Adrenal gland (tissue), 12 donors: ENCODE results near the gene THSD7B. TPM values are rescaled to one million over a fixed set of nuclear protein-coding genes. Genes with fewer than 3 reads are reported as not detected.
"Not testable (repeated sequence)": the region's sequence is repeated elsewhere in the genome, so short reads cannot be mapped to it uniquely, and the experiment has no call there.

ENCODE experiments used
- DNase-seq, 7 donors: peaks; one replicate each; pipeline ENCODE4 v3.0.0-alpha.2; 2019 to 2020
- H3K27ac ChIP-seq, 5 donors: fragments of 200-600 bp; sonication (generic) in 4 of 5; 1 replicate in 3 of 5; 2 replicates in 2 of 5; pipeline versions ENCODE4 v1.5.1 to v1.8.0; 2016 to 2020; ENCODE audit warnings: mild to moderate bottlenecking in 1 of 5
- H3K27me3 ChIP-seq: fragments of 200-600 bp; 2 replicates; pipeline ENCODE4 v1.8.0; 2021
- H3K36me3 ChIP-seq, 2 donors: fragments of 200-600 bp; replicated peaks in 1 of 2; 1 replicate in 1 of 2; 2 replicates in 1 of 2; pipeline versions ENCODE4 v1.5.1 to v1.8.0; 2018 to 2022
- H3K4me1 ChIP-seq, 2 donors: fragments of 200-600 bp; replicated peaks in 1 of 2; 1 replicate in 1 of 2; 2 replicates in 1 of 2; pipeline versions ENCODE4 v1.5.1 to v1.8.0; 2018 to 2021
- H3K4me3 ChIP-seq, 4 donors: fragments of 200-600 bp; sonication (generic) in 3 of 4; one replicate each; pipeline ENCODE4 v1.5.1; 2016 to 2018
- H3K9me3 ChIP-seq, 3 donors: fragments of 200-600 bp; sonication (generic) in 1 of 3; replicated peaks in 1 of 3; 1 replicate in 2 of 3; 2 replicates in 1 of 3; pipeline versions ENCODE4 v1.5.1 to v1.8.0; 2016 to 2021
- POLR2A ChIP-seq, 2 donors: fragments of 450-650 bp; IDR thresholded peaks; one replicate each; pipeline ENCODE4 v1.6.1; 2017; ENCODE audit warnings: antibody characterized with exemption in 2 of 2, mild to moderate bottlenecking in 2 of 2, moderate library complexity in 1 of 2
- WGBS, 4 donors: extraction: QIAGEN DNeasy Blood & Tissue Kit in 2 of 4; methylation state at CpG; one replicate each; pipeline versions ENCODE4 v1.1.5 to v1.1.7; 2013 to 2017; 5-methylcytosine and 5-hydroxymethylcytosine counted together
- intact Hi-C, 2 donors: fragments of 100-400 bp; cut with DNase I; formaldehyde crosslinking; loops; one replicate each; pipeline versions ENCODE4 v1.14.1 to v1.15.0; 2022 to 2023
- polyA plus RNA-seq, 3 donors: library from polyadenylated mRNA; stranded (reverse); fragments of 200-250 nt in 2 of 3; fragments of 350-450 nt in 1 of 3; fragmentation: Illumina TruSeq in 1 of 3; extraction: RNeasy Lipid Tissue Mini Kit (QIAGEN cat#74804) in 1 of 3; gene quantifications; one replicate each; pipeline ENCODE4 v1.2.3, GENCODE V29; 2013 to 2014
- total RNA-seq, 9 donors: library from RNA; depleted of rRNA in 4 of 9; stranded (reverse); fragments of >200 nt in 4 of 9; fragments of 120-200 nt in 1 of 9; fragmentation: NEBNext Ultra II Directional in 1 of 9; extraction: Animal tissue kit (Norgen Biotek cat#: 25700) in 1 of 9; gene quantifications; one replicate each; pipeline versions ENCODE4 v1.1.0 to v1.2.4, GENCODE V29; 2013 to 2023
- TF ChIP-seq, protein P1 (sequence below), 6 experiments: fragments of 450-650 bp in 4 of 6; fragments of 200-600 bp in 2 of 6; sonication (generic) in 1 of 6; IDR thresholded peaks; 1 replicate in 5 of 6; 2 replicates in 1 of 6; pipeline versions ENCODE4 v1.5.1 to v1.8.0; 2016 to 2021; ENCODE audit warnings: antibody characterized with exemption in 6 of 6, mild to moderate bottlenecking in 2 of 6, moderate library complexity in 1 of 6
- donor health status: healthy with polysubstance abuse.
- donor health status: Bipolar disorder and iron deficiency.
- donor health status: DM: yes; HTN: yes; CAD: no.
- donor health status: DM: no; HTN: no; CAD: no.
- donor health status: DM: no; HTN: no; CAD: no.
- donor health status: DM: yes; HTN: yes; CAD: no.

THSD7B gene
- total and polyA plus RNA-seq, 12 donors = under 0.01 to 0.44 (median 0.12) TPM; not detected in 4

DNA sequence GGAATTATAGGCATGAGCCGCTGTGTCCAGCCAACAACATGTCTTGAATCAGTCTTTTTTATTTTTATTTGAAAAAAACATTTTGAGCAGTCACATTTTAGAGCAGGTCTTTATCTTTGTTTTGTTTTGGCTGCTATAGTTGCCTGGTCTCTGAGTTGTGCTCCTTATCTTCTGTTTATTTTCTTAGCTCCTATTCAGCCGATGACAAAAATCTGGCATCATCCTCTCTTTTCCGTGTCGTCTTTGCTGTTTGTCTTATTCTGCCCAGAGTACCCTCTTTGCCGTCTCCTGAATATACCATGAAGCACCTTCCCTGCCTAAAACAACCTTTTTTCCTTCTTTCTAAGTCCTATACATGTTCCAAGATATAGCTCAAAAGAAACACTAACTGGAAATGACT lies 201.1 kb downstream of the THSD7B start:
- Histone ChIP-seq H3K4me3 (no peak overlapping the region), H3K4me1 (no peaks in the 10 kb centered on the region), H3K27me3 (no peaks in the 10 kb centered on the region), H3K27ac (no peak overlapping the region), H3K9me3 (no peaks in the 10 kb centered on the region), H3K36me3 (no peaks in the 10 kb centered on the region)
- 36 to 46% (median 42%) methylated on average over 5 of the region's 5 CpGs for WGBS, 4 donors
- TF ChIP-seq POLR2A (IDR thresholded peaks at IDR 0.05) = no peak
- TF ChIP-seq, protein P1, sequence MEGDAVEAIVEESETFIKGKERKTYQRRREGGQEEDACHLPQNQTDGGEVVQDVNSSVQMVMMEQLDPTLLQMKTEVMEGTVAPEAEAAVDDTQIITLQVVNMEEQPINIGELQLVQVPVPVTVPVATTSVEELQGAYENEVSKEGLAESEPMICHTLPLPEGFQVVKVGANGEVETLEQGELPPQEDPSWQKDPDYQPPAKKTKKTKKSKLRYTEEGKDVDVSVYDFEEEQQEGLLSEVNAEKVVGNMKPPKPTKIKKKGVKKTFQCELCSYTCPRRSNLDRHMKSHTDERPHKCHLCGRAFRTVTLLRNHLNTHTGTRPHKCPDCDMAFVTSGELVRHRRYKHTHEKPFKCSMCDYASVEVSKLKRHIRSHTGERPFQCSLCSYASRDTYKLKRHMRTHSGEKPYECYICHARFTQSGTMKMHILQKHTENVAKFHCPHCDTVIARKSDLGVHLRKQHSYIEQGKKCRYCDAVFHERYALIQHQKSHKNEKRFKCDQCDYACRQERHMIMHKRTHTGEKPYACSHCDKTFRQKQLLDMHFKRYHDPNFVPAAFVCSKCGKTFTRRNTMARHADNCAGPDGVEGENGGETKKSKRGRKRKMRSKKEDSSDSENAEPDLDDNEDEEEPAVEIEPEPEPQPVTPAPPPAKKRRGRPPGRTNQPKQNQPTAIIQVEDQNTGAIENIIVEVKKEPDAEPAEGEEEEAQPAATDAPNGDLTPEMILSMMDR (IDR thresholded peaks at IDR 0.05) = no peak
- intact Hi-C loops = no loop called here
- no peak for DNase-seq

DNA sequence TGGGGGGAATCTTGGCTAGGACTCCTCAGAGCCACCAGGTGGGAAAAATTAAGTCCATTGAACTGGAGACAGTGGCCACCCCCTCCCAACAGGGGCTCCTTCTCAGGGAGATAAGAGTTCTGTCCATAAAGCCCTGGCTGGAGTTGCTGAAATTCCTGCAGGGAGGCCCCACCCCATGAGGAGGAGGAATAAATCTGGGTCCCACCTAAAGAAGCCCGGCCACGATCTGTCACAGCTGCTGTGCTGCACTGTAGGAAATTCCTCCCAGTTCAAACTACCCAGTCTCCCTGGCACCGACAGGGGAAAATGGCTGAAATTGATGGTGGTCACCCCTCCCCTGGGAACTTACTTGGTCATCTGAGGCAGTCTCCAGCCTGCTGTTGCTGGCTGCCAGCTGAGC lies 215.0 kb downstream of the THSD7B start:
- TF ChIP-seq, protein P1 (IDR thresholded peaks at IDR 0.05) = no peak
- no peak for TF ChIP-seq POLR2A (IDR thresholded peaks at IDR 0.05)
- 77 to 100% (median 85%) methylated on average over 1 to 3 of the region's 3 CpGs for WGBS, 4 donors
- Histone ChIP-seq H3K9me3 (no peaks in the 10 kb centered on the region), H3K4me1 (no peaks in the 10 kb centered on the region), H3K36me3 (no peaks in the 10 kb centered on the region), H3K27me3 (no peaks in the 10 kb centered on the region), H3K4me3 (no peak overlapping the region), H3K27ac (no peak overlapping the region)
- intact Hi-C loops = no loop called here
- DNase-seq = no peak

DNA sequence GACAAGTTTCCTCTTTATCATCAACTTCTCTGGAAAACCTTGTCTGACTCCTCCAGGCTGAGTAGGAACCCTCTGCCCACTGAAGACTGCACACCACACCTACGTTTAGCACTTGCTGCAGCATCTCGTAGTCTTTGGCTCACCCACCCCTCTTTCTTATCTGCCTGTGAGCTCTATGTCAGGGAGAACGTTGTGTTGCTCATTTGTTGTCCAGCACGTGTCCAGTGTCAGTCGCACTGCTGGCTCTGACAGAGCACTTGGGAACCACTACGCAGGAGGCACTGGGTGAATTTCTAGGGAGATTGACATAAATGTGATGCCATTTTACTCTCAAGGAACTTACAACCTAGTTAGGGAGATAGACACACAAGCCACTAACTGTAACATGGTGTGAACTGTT lies 216.3 kb downstream of the THSD7B start:
- intact Hi-C loops, H3K27me3 ChIP-seq, H3K4me1 ChIP-seq, H3K9me3 ChIP-seq, H3K27ac ChIP-seq, H3K36me3 ChIP-seq, H3K4me3 ChIP-seq, DNase-seq: not testable (repeated sequence)
- WGBS, 4 donors = 72 to 85% (median 79%) methylated on average over 6 of the region's 6 CpGs

DNA sequence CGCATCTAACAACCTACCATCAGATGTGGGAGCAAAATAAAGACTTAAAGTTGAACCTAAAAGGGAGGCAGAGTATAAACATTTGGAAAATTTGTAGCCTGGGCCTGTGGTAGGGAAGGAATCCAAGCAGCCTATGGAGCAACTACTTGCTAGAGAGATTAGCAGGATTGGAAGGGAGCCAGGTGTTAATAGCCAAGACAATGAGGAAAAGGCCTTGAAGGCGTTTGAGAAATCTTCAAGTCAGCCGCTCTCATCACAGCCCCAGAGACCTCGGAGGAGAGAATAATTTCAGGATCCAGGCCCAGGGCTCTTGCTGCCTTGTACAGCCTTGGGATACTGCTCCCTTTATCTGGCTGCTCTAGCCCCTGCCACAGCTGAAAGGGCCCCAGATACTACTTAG lies 219.7 kb downstream of the THSD7B start:
- Histone ChIP-seq H3K4me1 (no peaks in the 10 kb centered on the region), H3K4me3 (no peak overlapping the region)
- TF ChIP-seq POLR2A (IDR thresholded peaks at IDR 0.05) = no peak
- TF ChIP-seq, protein P1 (IDR thresholded peaks at IDR 0.05) = no peak

DNA sequence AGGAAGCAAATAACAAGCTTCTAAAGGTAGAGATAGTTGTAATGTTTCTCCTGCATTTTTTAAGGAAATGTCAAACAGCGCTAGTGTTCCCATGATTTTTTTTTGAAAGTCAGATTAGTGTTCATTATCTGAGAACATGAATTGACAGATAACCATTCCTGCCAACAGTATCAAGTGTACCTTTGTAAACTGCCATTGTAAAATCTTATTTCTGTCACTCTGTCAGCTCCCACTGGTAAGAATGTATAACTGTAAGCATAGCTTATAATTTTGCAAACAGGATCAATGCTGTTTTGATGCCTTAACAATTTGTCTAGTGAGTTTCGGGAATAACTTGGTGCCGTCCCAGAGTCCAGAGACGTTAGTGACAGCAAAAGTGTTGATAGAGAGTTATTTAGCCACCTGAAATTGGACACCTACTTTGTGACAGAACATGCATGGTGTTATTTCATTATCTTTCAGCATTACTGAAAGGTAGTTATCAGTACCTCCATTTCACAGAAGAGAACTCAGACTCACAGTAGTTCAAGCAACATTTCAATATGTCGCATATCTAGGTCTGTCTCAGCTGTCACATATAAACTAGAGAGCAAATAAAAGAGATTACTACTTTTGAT lies 221.4 kb downstream of the THSD7B start:
- H3K9me3 ChIP-seq = no peaks in the 10 kb centered on the region
- WGBS, 4 donors = 73 to 83% (median 77%) methylated on average over 5 of the region's 5 CpGs
- H3K36me3 ChIP-seq = no peaks in the 10 kb centered on the region
- no peak for TF ChIP-seq POLR2A (IDR thresholded peaks at IDR 0.05)
- TF ChIP-seq, protein P1 (IDR thresholded peaks at IDR 0.05) = no peak
- no peak overlapping the region for H3K27ac ChIP-seq
- no peak overlapping the region for H3K4me3 ChIP-seq
- no peaks in the 10 kb centered on the region for H3K4me1 ChIP-seq
- intact Hi-C loops = no loop called here
- H3K27me3 ChIP-seq = no peaks in the 10 kb centered on the region
- DNase-seq = no peak

More for the DNA sequence above, 219.7 kb downstream of the THSD7B start:
- peak in 2 of 7 donors; percentile 7 to 17 for DNase-seq
- Histone ChIP-seq H3K9me3 (no peaks in the 10 kb centered on the region), H3K27ac (no peak overlapping the region), H3K36me3 (no peaks in the 10 kb centered on the region), H3K27me3 (no peaks in the 10 kb centered on the region)
- intact Hi-C loops = no loop called here
- 54 to 78% (median 63%) methylated on average over 4 of the region's 4 CpGs for WGBS, 4 donors
